NK-92 (cell line): ENCODE measurements around the gene GTSE1.
"Not testable (repeated sequence)": the region's sequence is repeated elsewhere in the genome, so short reads cannot be mapped to it uniquely, and the experiment has no call there.

ENCODE experiments used
- DNase-seq: peaks from one replicate; lab custom pipeline; 2025; ENCODE audit not compliant: unreplicated experiment; lab: John Stamatoyannopoulos, UW

GTSE1 gene

DNA sequence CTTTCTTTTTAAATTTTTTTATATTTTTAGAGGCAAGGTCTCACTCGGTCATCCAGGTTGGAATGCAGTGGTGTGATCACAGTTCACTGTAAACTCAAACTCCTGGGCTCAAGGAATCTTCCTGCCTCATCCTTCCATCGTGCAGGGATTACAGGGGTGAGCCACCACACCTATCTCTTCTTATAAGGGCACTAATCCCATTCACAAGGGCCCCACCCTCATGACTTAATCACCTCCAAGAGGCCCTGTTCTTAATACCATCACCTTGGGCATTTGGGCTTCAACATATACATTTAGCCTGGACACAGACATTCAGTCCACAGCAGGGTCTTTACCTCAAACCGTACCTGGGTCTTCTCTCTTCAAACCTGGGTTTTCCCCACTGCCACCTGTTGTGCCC, 4.5 kb upstream of the GTSE1 start:
- no peak for DNase-seq

DNA sequence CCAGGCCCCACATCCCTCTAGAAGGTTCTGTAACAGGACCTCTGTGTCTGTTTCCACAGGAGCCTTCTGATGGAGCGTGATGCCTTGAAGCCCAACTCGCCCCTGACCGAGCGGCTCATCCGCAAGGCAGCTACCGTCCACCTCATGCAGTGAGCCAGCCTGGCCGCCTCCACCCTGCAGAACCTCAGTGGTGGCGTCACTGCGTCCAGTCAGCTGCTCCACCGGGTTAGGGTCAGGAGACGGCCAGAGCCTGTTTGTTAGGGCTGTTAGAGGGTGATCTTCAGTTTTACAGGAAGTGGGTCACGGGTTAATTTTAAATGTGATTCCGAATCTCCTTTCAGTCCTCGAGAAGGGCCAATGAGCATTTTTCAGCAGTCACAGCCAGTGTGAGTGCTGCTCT, 3.9 kb upstream of the GTSE1 start:
- DNase-seq = no peak

DNA sequence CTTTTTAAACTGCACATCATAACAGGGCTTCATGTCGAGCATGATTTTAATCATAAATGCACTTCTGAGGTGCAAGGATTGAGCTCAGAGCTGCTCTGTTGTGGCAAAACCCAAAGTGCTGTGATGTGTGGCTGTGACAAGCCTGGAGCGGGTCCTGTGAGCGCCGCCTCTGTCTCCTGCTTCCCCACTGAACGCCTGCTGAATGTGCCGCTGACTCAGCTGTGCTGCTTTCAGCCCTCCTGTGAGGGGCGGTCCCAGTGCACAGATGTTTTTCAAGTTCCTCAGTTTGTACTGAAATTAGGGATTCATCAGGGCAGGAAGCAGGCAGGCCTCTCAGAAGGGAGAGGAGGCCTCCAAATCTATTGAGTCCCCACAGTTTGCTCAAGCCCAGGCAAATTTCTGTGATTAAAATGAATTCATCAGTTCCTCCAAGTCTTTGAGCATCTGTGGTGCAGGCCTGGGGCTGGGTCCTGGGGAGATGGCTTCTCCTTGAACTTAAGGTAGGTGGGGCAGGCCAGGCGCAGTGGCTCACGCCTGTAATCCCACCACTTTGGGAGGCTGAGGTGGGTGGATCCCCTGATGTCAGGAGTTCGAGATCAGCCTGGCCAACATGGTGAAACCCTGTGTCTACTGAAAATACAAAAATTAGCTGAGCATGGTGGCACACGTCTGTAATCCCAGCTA, 3.0 kb upstream of the GTSE1 start:
- DNase-seq = no peak

DNA sequence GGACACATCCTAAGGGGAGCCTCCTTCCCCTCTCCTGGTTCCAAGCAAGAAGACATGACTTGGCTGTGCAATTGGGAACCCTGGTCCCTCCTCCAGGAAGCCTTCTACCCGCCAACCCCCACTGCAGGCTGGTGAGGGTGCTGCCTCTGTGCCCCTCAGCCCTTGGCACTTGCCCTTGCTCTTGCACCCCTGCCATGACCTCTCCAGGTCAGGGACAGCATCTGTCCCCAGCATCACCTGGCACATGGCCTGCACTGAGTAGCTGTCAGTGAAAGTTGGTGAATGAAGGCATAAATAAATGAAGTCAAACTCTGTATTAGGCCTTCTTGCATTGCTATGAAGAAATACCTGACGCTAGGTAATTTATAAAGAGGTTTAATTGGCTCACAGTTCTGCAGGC, 1.9 kb upstream of the GTSE1 start:
- DNase-seq = no peak

DNA sequence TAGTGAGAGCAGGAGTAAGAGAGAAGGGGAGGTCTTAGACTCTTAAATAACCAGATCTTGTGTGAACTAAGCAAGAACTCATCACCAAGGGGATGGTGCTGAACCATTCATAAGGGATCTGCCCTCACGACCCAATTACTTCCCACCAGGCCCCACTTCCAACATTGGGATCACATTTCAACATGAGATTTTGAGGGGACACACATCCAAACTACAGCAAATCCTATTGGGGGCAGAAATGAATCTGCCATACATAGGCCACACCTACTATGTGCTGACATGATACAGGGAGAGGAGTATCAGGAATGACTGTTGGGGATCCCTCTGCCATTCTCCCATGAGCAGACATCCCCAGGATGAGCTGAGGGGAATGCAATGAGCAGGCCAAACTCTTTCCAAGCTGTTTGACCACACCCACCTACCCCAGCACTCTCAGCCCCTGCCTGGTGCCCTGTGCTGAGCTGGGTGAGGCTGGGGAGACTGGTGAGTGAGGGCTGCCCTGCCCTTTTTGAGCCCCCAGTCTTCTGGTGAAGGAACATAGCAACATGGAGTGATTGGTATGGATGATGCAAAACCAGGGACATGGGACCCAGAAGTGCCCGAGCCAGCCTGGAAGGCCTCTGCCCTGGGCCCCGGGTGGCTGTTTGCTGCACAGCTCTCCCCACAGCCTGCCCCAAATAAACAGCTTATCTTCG, 1.2 kb upstream of the GTSE1 start:
- DNase-seq = no peak

DNA sequence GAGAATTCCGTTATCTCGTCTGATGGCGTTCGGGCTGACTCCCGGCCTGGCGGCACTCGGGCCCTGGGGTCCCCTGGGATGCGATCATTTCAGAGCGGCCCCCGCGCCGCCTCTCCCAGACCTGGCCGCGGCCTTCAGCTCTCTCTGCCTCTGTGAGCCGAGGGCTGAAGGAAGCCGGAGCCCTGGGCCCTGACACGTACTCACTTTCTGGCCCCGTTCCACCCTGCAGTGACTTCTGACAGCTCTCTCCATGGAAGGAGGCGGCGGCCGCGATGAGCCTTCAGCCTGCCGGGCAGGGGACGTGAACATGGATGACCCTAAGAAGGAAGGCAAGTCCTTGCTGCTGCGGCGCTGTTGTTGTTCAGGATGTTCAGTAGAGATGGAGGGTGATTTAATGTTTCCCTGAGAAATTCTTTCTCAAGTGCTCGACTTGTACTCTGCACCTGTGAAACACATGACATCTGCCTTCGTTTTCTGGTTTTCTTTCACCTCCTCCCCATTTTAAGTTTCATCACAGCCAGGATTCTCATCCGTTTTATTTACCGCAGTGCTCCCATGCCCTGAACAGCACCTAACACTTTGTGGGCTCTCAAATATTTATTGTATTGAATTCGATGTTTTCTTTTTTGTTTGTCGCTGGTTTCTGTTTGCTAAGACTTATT, 612 bp downstream of the GTSE1 start:
- no peak for DNase-seq

DNA sequence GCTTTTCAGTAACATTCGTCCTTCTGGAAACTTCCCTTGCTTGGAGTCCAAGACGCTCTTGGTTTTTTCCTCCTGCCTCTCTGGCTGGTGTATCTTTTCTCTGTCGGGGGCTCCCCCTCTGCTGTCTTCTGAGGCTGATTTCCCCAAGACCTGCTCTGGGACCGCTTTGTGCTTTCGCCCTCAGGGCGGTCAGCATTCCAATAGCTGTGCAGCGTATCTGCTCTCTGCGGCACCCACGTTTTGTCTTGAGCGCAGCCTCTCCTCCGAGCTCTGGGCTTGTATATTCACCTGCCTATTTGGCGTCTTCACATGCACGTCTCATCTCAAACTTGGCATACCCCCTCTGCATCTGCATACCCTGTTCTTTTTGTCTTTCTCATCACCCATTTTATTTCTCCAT, 2.4 kb downstream of the GTSE1 start:
- no peak for DNase-seq

DNA sequence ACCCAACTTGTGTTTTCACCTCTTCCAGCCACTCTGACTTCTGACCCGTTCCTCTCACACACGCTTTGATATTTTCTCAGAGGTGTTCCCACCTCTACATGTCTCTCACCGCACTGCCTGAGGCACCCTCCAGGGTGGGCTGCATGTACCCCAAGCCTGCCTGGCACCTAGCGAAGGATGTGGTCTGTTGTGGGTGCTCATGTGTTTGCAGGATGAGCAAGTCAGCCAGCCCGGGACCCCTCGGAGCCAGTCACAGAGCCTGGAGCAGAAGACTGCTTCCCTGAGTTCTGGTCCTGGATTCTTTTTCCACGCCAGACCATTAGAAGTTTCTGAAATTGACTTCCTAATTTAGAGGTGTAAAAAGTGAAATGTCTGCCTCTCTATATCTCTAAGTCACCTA, 3.8 kb downstream of the GTSE1 start:
- no peak for DNase-seq

DNA sequence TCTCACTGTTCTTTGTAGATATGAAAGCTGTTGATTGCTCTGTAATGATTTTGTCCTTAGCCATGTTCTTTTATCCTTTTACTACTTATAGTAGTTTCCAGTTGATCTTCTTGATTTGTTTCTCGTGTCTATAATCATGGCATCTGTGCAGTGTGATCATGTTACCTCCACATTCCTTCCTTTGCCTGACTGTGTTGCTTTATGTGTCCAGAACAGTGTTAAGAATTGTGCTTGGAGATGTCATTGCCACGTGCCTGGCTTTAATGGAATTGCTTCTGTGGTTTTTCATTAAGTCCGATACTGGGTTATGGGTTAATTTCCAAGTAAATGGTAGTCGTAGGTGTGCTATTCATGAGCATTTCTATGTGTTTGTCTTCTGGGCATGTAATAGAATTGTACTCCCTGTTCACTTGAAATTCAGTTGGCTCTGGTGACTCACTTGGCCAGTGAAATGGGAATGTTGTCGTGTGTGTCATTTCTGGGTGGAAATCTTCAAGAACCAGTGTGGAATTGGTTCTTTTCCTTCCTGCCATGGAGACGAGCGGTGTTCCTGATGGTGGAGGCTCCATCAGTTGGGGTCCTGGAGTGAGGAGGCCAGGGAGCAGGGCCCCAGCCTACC, 6.8 kb downstream of the GTSE1 start:
- DNase-seq = no peak

DNA sequence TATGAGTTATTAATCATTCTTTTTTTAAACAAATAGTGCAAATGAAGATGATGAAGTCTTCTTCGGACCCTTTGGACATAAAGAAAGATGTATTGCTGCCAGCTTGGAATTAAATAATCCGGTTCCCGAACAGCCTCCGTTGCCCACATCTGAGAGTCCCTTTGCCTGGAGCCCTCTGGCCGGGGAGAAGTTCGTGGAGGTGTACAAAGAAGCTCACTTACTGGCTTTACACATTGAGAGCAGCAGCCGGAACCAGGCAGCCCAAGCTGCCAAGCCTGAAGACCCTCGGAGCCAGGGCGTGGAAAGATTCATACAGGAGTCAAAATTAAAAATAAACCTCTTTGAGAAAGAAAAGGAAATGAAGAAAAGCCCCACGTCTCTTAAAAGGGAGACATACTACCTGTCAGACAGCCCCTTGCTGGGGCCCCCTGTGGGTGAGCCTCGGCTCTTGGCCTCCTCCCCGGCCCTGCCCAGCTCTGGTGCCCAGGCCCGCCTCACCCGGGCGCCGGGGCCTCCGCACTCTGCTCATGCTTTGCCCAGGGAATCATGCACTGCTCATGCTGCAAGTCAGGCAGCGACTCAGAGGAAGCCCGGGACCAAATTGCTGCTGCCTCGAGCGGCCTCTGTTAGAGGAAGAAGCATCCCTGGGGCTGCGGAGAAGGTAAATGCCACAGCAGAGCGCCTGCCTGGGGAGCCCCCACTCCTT, 11.8 kb downstream of the GTSE1 start:
- no peak for DNase-seq

DNA sequence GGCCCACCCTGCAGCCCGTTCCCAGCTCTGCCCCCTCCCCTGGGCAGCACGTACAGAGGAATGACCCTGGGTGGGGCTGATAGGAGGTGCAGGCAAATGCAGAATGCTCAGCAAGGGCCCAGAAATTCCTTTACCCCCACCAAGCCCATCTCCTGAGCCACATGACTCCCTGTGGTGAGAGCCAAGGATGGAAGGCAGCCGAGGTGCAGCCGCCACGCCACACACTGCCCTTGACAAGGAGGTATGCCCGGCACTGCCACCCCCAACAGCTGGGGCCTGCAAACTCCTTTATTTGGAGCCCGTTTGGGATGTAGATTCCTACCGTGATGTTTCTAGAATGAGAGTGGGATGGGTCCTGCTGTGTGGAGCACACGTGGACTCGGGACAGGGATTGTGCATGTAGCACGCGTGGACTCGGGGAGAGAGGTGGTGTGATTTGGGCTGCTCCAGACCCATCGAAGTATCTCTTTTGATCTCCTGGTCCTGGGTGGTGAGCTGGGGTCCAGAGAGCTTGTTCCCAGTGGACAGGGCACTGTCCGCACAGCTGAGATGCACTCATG, 12.9 kb downstream of the GTSE1 start:
- DNase-seq = no peak

DNA sequence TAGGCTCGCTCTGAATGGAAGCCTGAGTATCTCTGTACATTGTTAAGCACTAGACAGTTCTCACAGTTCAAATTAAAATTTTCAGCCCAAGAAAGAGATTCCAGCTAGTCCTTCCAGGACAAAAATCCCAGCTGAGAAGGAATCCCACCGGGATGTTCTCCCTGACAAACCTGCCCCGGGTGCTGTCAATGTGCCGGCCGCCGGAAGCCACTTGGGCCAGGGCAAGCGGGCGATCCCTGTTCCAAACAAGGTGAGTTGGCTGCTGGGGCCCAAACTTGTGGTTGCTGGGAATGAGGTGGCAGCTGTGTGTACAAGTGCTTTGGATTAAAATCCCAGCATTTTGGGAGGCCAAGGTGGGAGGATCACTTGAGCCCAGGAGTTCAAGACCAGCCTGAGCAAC, 15.4 kb downstream of the GTSE1 start:
- no peak for DNase-seq

DNA sequence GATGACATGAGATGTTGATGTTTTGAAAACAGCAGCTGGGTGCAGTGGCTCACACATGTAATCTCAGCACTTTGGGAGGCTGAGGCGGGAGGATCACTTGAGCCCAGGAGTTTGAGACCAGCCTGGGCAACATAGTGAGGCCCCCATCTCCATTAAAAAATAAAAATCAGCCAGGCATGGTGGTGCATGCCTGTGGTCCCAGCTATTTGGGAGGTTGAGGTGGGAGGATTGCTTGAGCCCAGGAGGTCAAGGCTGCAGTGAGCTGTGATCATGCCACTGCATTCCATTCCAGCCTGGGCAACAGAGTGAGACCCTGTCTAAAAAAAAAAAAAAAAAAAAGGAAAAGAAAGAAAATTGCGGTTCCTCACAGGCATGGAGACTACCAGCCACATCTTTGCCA, 16.2 kb downstream of the GTSE1 start:
- not testable (repeated sequence) for DNase-seq

DNA sequence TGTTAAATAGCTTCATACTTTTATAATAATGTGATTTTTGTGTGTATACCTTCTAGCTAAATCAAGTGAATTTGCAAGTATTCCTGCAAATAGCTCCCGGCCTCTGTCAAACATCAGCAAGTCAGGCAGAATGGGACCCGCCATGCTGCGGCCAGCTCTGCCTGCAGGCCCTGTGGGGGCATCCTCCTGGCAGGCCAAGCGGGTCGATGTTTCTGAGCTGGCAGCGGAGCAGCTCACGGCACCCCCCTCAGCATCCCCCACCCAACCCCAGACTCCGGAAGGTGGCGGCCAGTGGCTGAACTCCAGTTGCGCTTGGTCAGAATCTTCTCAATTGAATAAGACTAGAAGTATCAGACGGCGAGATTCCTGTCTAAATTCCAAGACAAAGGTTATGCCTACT, 19.3 kb downstream of the GTSE1 start:
- DNase-seq = no peak

DNA sequence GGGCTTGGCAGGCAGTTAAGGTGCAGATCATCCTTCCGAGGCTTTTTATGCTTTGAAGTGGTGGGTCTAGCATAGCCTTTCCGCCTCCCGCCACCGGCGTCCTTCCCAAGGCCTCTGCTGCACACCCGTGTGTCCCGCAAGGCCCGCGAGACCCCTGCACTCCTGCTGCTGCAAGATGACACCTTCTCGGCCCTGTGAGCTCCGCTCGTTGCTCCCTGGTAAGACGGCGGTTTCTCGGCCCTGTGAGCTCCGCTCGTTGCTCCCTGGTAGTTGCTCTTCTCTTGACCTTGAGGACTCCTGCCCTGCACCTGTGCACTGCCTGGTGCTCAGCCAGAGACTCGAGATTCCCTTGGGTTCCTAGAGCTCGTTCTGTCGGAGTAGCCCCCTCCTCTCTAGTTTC, 21.0 kb downstream of the GTSE1 start:
- DNase-seq = no peak

DNA sequence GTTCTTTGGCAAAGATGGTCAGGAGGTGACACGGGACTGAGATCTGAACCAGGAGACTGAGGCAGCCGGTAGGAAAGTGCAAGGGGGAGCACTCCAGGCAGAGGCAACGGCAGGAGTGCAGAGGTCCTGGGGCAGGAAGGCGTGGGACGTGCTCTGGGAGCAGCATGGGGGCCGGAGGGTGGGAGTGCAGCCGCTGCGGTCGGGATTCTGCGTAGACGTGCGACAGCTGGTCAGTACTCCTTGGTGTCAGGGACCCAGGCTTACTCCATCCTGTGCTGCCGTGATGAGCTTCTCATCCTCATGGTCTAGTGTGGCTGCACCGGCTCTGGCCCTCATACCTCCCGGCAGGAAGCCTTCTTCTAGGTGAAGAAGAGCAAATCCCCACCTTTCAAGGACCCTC, 21.9 kb downstream of the GTSE1 start:
- no peak for DNase-seq

DNA sequence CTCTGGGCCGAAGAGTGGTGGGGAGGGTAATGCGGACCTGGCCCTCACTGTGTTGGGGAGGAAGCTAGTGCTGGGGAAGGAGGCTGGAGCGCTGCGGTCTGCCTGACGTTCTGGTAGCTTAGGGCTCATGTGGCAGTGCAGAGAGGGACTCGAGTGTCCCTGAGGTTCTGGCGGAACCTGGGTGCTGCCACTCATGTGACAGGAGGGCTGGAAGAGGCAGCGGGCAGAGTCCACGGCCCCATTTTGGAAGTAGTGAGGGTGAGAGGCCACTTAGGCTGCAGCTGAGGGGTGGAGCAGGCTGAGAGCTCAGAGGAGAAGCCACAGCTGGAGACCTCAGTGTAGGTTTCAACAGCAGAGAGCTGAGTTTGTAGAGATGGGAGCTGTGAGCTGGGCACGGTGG, 22.6 kb downstream of the GTSE1 start:
- no peak for DNase-seq

DNA sequence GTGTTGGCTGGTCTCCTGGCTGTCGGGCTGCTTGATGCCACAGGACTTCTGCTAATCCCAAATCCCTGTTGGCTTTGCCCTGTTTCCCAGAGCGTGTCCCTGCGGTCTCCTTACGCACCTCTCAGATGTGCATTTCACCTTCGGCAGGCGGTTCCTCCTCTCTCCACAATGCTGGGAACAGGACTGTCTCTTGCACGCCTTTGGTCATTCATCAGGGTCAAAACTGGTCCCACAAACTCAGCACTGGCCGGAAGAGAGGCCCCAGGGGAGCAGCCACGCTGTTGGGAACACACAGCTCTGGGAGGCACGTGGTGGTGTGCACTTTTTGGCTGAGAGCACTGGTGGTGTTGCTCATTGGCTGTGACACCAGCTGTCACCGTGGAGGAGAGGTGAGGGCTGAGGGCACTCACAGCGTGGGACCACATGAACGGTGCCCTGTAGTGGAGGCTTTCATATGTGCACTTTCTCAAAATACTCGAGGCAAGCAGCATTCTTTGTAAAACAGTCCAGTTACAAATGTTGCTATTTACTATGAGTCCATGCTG, 23.6 kb downstream of the GTSE1 start:
- no peak for DNase-seq

DNA sequence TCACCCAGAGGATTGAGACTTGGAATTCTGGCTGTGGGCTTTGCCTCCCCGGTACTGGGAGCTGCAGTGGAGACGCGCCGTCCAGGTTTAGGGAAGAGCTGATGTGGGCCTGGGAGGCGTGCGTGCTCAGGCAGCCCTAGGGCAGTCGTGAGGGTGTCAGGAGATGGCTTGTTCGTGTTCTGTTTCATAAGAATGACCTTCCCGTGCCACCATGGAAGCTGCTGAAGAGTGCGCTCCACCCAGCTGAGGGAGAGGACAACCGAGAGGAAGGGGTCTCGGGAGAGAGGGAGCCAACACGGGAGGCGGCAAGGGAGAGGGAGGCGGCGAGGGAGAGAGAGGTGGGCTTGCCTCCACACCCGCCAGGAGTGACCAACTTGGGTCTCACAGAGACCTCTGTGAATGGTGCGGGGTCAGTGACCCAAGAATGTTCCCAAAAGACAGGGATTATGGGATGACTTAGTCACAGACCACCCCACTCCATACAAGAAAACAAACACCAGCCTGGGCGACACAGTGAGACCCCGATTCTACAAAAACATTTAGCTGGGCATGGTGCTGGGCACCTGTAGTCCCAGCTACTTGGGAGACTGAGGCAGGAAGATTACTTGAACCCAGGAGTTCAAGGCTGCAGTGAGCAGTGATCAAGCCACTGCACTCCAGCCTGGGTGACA, 24.2 kb downstream of the GTSE1 start:
- DNase-seq = no peak

DNA sequence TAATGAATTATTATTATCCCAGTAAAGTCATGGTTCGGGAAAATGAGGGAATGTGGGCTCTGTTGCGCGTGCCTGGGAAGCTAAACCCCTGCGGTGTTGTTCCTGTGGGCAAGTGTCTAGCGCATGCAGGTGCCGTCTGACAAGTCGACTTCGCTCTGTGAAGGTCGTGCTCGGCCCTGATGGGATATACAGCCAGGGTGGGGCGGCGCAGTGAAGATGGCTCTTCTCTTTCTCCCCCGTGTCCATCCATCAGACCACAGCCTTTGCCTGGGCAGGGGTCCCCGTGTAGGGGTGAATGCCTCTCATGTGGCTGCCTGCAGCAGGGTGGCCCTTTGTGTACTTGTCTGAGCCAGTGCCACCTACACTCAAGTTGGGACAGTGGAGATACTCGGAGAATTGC, 26.0 kb downstream of the GTSE1 start:
- DNase-seq = no peak
